K562 (cell line): ENCODE data around the gene RNLS. TPM values are rescaled to one million over a fixed set of nuclear protein-coding genes. Genes with fewer than 3 reads are reported as not detected.

Experiments
- ATAC-seq: fragments of 200-7000 bp; cut with Tn5 transposase; 3 replicates; pipeline ENCODE4 v1.9.1; 2020; ENCODE audit warnings: moderate library complexity
- BruUV-seq: library from RNA; stranded (reverse); fragments of 400-500 nt; replicated peaks from 2 replicates; lab custom pipeline; 2021; lab: Mats Ljungman, UMichigan
- CTCF ChIA-PET: fragments of 300-600 bp; formaldehyde crosslinking; extraction: SDS; loops from one replicate; lab custom pipeline; 2021; ENCODE audit warnings: low intra/inter-chr PET ratio; lab: Yijun Ruan, JAX
- POLR2A ChIA-PET: fragments of 300-600, 350-650 bp; sonication (Branson Sonifier 250); formaldehyde crosslinking; extraction: SDS; loops from one replicate; lab custom pipeline; 2021; ENCODE audit warnings: antibody characterized with exemption, inconsistent platforms; lab: Yijun Ruan, JAX
- DNase-seq, 4 experiments: peaks; one replicate each; pipeline versions ENCODE4 v3.0.0 to v3.0.0-alpha.2; 2011 to 2018; ENCODE audit warnings: low spot score in 3 of 4, mixed read lengths in 3 of 4; ENCODE audit errors: extremely low read depth in 1 of 4
- FAIRE-seq: peaks from 2 replicates; lab custom pipeline; 2011; peaks lifted over from hg19 to GRCh38; lab: Jason Lieb, UNC
- H2AFZ ChIP-seq: 2 replicates; pipeline ENCODE4 v1.6.0; 2011; ENCODE audit warnings: low read depth, low read length, control low read depth, inconsistent platforms
- H3K27ac ChIP-seq: fragments of 200-600 bp; 3 replicates; pipeline ENCODE4 v1.8.0; 2011; ENCODE audit warnings: low read depth, mild to moderate bottlenecking, control low read depth, inconsistent platforms, low read length, moderate library complexity, mixed read lengths; ENCODE audit errors: extremely low read depth
- H3K27me3 ChIP-seq, 2 experiments: fragments of 300-600 bp in 1 of 2; 2 replicates in 1 of 2; 3 replicates in 1 of 2; pipeline versions ENCODE4 v1.6.0 to v1.8.0; 2011; ENCODE audit warnings: inconsistent platforms in 2 of 2, low read length in 2 of 2, mild to moderate bottlenecking in 1 of 2, mixed read lengths in 1 of 2, moderate library complexity in 1 of 2; ENCODE audit not compliant: control insufficient read depth in 2 of 2, insufficient read depth in 2 of 2
- H3K36me3 ChIP-seq: fragments of 300-600 bp; 3 replicates; pipeline ENCODE4 v1.8.0; 2011; ENCODE audit warnings: mild to moderate bottlenecking, low read length, inconsistent platforms; ENCODE audit not compliant: control insufficient read depth, insufficient read depth
- H3K4me1 ChIP-seq, 2 experiments: fragments of 200-600 bp in 1 of 2; replicated peaks in 1 of 2; 2 replicates in 1 of 2; 3 replicates in 1 of 2; pipeline versions ENCODE4 v1.5.1 to v1.8.0; 2011; ENCODE audit warnings: inconsistent platforms in 2 of 2, low read length in 2 of 2, mild to moderate bottlenecking in 1 of 2, mixed read lengths in 1 of 2, moderate library complexity in 1 of 2; ENCODE audit not compliant: control insufficient read depth in 2 of 2, insufficient read depth in 2 of 2
- H3K4me2 ChIP-seq: 2 replicates; pipeline ENCODE4 v1.6.1; 2011; ENCODE audit warnings: low read length, control low read depth, inconsistent platforms, mixed read lengths; ENCODE audit not compliant: insufficient read depth
- H3K4me3 ChIP-seq: fragments of 200-600 bp; sonication (generic), shearing (Covaris generic); 2 replicates; pipeline ENCODE4 v1.5.1; 2016; ENCODE audit warnings: control low read depth, inconsistent platforms
- H3K79me2 ChIP-seq: fragments of 200-600 bp; 3 replicates; pipeline ENCODE4 v1.8.0; 2011; ENCODE audit warnings: low read length, inconsistent platforms; ENCODE audit not compliant: control insufficient read depth, insufficient read depth
- H3K9ac ChIP-seq, 2 experiments: 2 replicates each; pipeline versions ENCODE4 v1.6.0 to v1.6.1; 2011; ENCODE audit warnings: low read depth in 2 of 2, low read length in 2 of 2, control low read depth in 1 of 2, inconsistent platforms in 1 of 2, mild to moderate bottlenecking in 1 of 2, mixed read lengths in 1 of 2; ENCODE audit not compliant: insufficient read depth in 1 of 2
- H3K9me1 ChIP-seq: one replicate; pipeline ENCODE4 v1.6.0; 2011; ENCODE audit warnings: inconsistent platforms, mild to moderate bottlenecking, low read length, moderate library complexity; ENCODE audit not compliant: control insufficient read depth, insufficient read depth
- H3K9me3 ChIP-seq: replicated peaks from 2 replicates; pipeline ENCODE4 v1.5.1; 2011; ENCODE audit warnings: low read depth, low read length, inconsistent platforms; ENCODE audit not compliant: control insufficient read depth, insufficient read depth
- H4K20me1 ChIP-seq: replicated peaks from 2 replicates; pipeline ENCODE4 v1.6.1; 2011; ENCODE audit warnings: low read length, inconsistent platforms, mixed read lengths; ENCODE audit not compliant: control insufficient read depth, insufficient read depth
- ATF7 ChIP-seq: fragments of 450-650 bp; IDR thresholded peaks from 2 replicates; pipeline ENCODE4 v1.7.1; 2014; ENCODE audit warnings: mild to moderate bottlenecking, moderate library complexity
- ETV5 ChIP-seq: sonication (generic); formaldehyde crosslinking; IDR thresholded peaks from 2 replicates; pipeline ENCODE4 v1.4.0; 2020; ENCODE audit warnings: low read depth, mild to moderate bottlenecking, missing genetic modification reagents
- FOXA1 ChIP-seq: fragments of 450-650 bp; IDR thresholded peaks from 2 replicates; pipeline ENCODE4 v1.6.1; 2016; ENCODE audit warnings: mild to moderate bottlenecking, borderline replicate concordance
- HIVEP1 ChIP-seq: fragments of 250-450 bp; sonication (Bioruptor Pico); IDR thresholded peaks from 2 replicates; pipeline ENCODE4 v1.4.0; 2020; ENCODE audit warnings: mild to moderate bottlenecking
- HNRNPLL ChIP-seq: fragments of 200-400 bp; formaldehyde crosslinking; IDR thresholded peaks from 2 replicates; pipeline ENCODE4 v1.6.1; 2017; ENCODE audit warnings: low read length, low read depth, mild to moderate bottlenecking; ENCODE audit not compliant: poor library complexity, severe bottlenecking
- NEUROD1 ChIP-seq: fragments of 150-350 bp; IDR thresholded peaks from 2 replicates; pipeline ENCODE4 v1.6.1; 2014; ENCODE audit warnings: borderline replicate concordance, low read length, low read depth; ENCODE audit not compliant: partially characterized antibody
- PTRF ChIP-seq: fragments of 450-650 bp; IDR thresholded peaks from 2 replicates; pipeline ENCODE4 v1.6.1; 2016; ENCODE audit warnings: mild to moderate bottlenecking, missing genetic modification characterization, missing compliant biosample characterization
- RBFOX2 ChIP-seq: fragments of 200-400 bp; formaldehyde crosslinking; IDR thresholded peaks from 2 replicates; pipeline ENCODE4 v1.6.1; 2017; ENCODE audit warnings: low read depth, mild to moderate bottlenecking, low read length, moderate library complexity
- RNF2 ChIP-seq: sonication (generic); IDR thresholded peaks from 2 replicates; pipeline ENCODE4 v1.6.1; 2016
- SIN3A ChIP-seq, 2 experiments: fragments of 150-350 bp in 1 of 2; IDR thresholded peaks; 2 replicates each; pipeline ENCODE4 v1.6.1; 2011 to 2016; ENCODE audit warnings: borderline replicate concordance in 2 of 2, low read depth in 2 of 2, low read length in 2 of 2, mild to moderate bottlenecking in 2 of 2, moderate library complexity in 2 of 2; ENCODE audit not compliant: control insufficient read depth in 1 of 2
- SMAD1 ChIP-seq: fragments of 150-350 bp; IDR thresholded peaks from 2 replicates; pipeline ENCODE4 v1.6.1; 2014; ENCODE audit warnings: low read length, low read depth; ENCODE audit not compliant: partially characterized antibody
- XRCC5 ChIP-seq: fragments of 200-400 bp; formaldehyde crosslinking; IDR thresholded peaks from 2 replicates; pipeline ENCODE4 v1.6.1; 2017; ENCODE audit warnings: low read depth, mild to moderate bottlenecking, low read length
- ZNF24 ChIP-seq: fragments of 450-650 bp; IDR thresholded peaks from 2 replicates; pipeline ENCODE4 v1.6.1; 2016
- ZNF311 ChIP-seq: fragments of 250-450 bp; sonication (Bioruptor Pico); IDR thresholded peaks from 2 replicates; pipeline ENCODE4 v1.4.0; 2020; ENCODE audit warnings: mild to moderate bottlenecking, moderate library complexity
- ZNF445 ChIP-seq: fragments of 250-450 bp; sonication (Bioruptor Pico); IDR thresholded peaks from 2 replicates; pipeline ENCODE4 v1.4.0; 2020; ENCODE audit warnings: low read depth, mild to moderate bottlenecking, moderate library complexity
- ZNF76 ChIP-seq: fragments of 250-450 bp; sonication (Bioruptor Pico); IDR thresholded peaks from 2 replicates; pipeline ENCODE4 v1.4.0; 2020; ENCODE audit warnings: mild to moderate bottlenecking, moderate library complexity, borderline replicate concordance
- ZNF766 ChIP-seq: fragments of 200-800 bp; sonication (Bioruptor generic); conservative IDR thresholded peaks from 2 replicates; pipeline ENCODE4 v1.6.1; 2016; ENCODE audit warnings: missing genetic modification characterization, missing compliant biosample characterization
- ZNF79 ChIP-seq: fragments of 250-450 bp; sonication (Bioruptor Pico); IDR thresholded peaks from 2 replicates; pipeline ENCODE4 v1.4.0; 2020; ENCODE audit warnings: low read depth, mild to moderate bottlenecking, moderate library complexity
- WGBS: fragments of 100-300 bp; shearing (Covaris generic); methylation state at CpG from one replicate; pipeline ENCODE4 v1.1.6; 2016; ENCODE audit warnings: low coverage, mixed read lengths; ENCODE audit not compliant: insufficient coverage; ENCODE audit errors: missing lambda C conversion rate; 5-methylcytosine and 5-hydroxymethylcytosine counted together
- in situ Hi-C: fragments of 300-500 bp; cut with MboI; formaldehyde crosslinking; loops from 4 replicates; pipeline ENCODE4 v1.15.0; 2018; ENCODE audit warnings: inconsistent platforms, mixed read lengths
- intact Hi-C: fragments of 100-400 bp; cut with micrococcal nuclease; formaldehyde crosslinking; loops from 2 replicates; pipeline ENCODE4 v1.14.2; 2022
- polyA plus RNA-seq, 8 experiments: library from polyadenylated mRNA; depleted of rRNA in 4 of 8; stranded (reverse) in 5 of 8; unstranded in 3 of 8; fragments of >200 nt; fragmentation: Nextera tagmentation in 2 of 8; fragmentation: Illumina TruSeq in 1 of 8; extraction: Ambion mirVana in 2 of 8; extraction: Trizol in 1 of 8; gene quantifications; 2 replicates each; pipeline versions ENCODE4 v1.2.1 to v1.2.3, GENCODE V29; 2011 to 2014; ENCODE audit warnings: inconsistent platforms in 1 of 8, missing spikeins in 1 of 8
- total RNA-seq, 7 experiments: library from RNA; depleted of rRNA in 6 of 7; stranded (reverse); fragments of >200 nt in 6 of 7; fragmentation: Illumina TruSeq in 2 of 7; extraction: Trizol in 2 of 7; gene quantifications; 2 replicates each; pipeline versions ENCODE4 v1.2.1 to v1.2.3, GENCODE V29; 2011 to 2021; ENCODE audit warnings: low replicate concordance in 1 of 7

The RNLS gene
- total and polyA plus RNA-seq, 9 of the 15 experiments (the other 6 are each of a cell fraction or from before 2014, with no cell fraction given): 0.14 to 0.72 (median 0.41) TPM; not detected in 3

GRCh38 chr10:88239212-88239611 is 343.9 kb downstream of the RNLS start:
- Histone ChIP-seq H3K4me3 (no peak overlapping the region), H3K9me1 (no peaks in the 10 kb centered on the region), H3K4me2 (no peak overlapping the region), H3K9me3 (no peaks in the 10 kb centered on the region), H3K9ac (no peak overlapping the region), H3K4me1 (no peaks in the 10 kb centered on the region), H2AFZ (no peak overlapping the region), H4K20me1 (no peaks in the 10 kb centered on the region), H3K79me2 (no peaks in the 10 kb centered on the region), H3K36me3 (no peaks in the 10 kb centered on the region), H3K27ac (no peak overlapping the region), H3K27me3 (no peaks in the 10 kb centered on the region)
- BruUV-seq: no TSS peak
- ATAC-seq: no peak
- no peak for FAIRE-seq
- TF ChIP-seq ATF7 (no peak), HNRNPLL (no peak), ZNF79 (CRISPR knock-in tag) (no peak), PTRF (no peak), HIVEP1 (CRISPR knock-in tag) (no peak), RBFOX2 (no peak), ZNF24 (no peak), XRCC5 (no peak), ZNF445 (no peak), NEUROD1 (no peak), RNF2 (no peak), ZNF766 (no peak), FOXA1 (no peak), ETV5 (CRISPR knock-in tag) (no peak), ZNF76 (CRISPR knock-in tag) (no peak), ZNF311 (CRISPR knock-in tag) (no peak), SIN3A (IDR thresholded peaks at IDR 0.05; ENCODE audit: borderline replicate concordance in 2 of 2, control insufficient read depth in 1 of 2, low read depth in 2 of 2, low read length in 2 of 2) (no peak), SMAD1 (no peak)
- no peak for DNase-seq
- ChIA-PET POLR2A (interaction anchor here (1.0 kb wide), 1 partner anchor 14 kb away, joined by 3 read pairs; no protein-coding TSS in a partner anchor), CTCF (no interaction called here)
- in situ Hi-C loops (no loop called here), intact Hi-C loops (no loop called here)
- 0% methylated on average over 2 of the region's 2 CpGs for WGBS
